Prostate gland (tissue), 2 donors: ENCODE results near the gene NNT.
"Not testable (repeated sequence)": the region's sequence is repeated elsewhere in the genome, so short reads cannot be mapped to it uniquely, and the experiment has no call there.

Experiments
- POLR2A ChIP-seq: fragments of 450-650 bp; IDR thresholded peaks from one replicate; pipeline ENCODE4 v1.6.1; 2016; ENCODE audit warnings: antibody characterized with exemption, mild to moderate bottlenecking
- POLR2AphosphoS5 ChIP-seq: sonication (generic); formaldehyde crosslinking; IDR thresholded peaks from one replicate; pipeline ENCODE4 v1.6.1; 2017; ENCODE audit warnings: antibody characterized with exemption
- TF ChIP-seq, protein P1 (sequence below), 4 experiments: fragments of 200-600 bp in 2 of 4; fragments of 450-650 bp in 2 of 4; sonication (generic) in 2 of 4; IDR thresholded peaks; 1 replicate in 3 of 4; 2 replicates in 1 of 4; pipeline ENCODE4 v1.5.1; 2016 to 2019; ENCODE audit warnings: antibody characterized with exemption in 4 of 4, mild to moderate bottlenecking in 2 of 4, moderate library complexity in 2 of 4

DNA sequence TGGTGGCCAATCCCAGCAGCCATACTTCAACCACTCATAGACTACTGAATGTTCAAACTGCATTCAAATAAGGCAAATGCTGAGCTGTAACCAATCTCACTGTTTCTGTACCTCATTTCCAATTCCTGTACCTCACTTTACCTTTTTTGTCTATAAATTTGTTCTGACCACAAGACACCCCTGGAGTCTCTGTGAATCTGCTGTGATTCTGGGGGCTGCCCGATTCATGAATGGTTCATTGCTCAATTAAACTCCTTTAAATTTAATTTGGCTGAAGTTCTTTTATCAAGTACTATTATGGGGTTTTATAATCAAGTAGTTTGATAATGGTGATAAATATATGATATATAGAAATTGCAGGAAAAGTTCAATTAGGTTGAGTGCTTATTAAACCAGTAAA lies 4.1 kb upstream of the NNT start:
- TF ChIP-seq POLR2AphosphoS5, POLR2A: not testable (repeated sequence)
- TF ChIP-seq, protein P1, sequence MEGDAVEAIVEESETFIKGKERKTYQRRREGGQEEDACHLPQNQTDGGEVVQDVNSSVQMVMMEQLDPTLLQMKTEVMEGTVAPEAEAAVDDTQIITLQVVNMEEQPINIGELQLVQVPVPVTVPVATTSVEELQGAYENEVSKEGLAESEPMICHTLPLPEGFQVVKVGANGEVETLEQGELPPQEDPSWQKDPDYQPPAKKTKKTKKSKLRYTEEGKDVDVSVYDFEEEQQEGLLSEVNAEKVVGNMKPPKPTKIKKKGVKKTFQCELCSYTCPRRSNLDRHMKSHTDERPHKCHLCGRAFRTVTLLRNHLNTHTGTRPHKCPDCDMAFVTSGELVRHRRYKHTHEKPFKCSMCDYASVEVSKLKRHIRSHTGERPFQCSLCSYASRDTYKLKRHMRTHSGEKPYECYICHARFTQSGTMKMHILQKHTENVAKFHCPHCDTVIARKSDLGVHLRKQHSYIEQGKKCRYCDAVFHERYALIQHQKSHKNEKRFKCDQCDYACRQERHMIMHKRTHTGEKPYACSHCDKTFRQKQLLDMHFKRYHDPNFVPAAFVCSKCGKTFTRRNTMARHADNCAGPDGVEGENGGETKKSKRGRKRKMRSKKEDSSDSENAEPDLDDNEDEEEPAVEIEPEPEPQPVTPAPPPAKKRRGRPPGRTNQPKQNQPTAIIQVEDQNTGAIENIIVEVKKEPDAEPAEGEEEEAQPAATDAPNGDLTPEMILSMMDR (IDR thresholded peaks at IDR 0.05): not testable (repeated sequence)
